Measurements from ENCODE around the gene KAT5. TPM values are rescaled to one million over a fixed set of nuclear protein-coding genes. Genes with fewer than 3 reads are reported as not detected.

The KAT5 gene
- total and polyA plus RNA-seq, 2 donors (not counting 3 experiments of a cell fraction or from before 2014, with no cell fraction given): 35.8 to 48.8 TPM

DNA sequence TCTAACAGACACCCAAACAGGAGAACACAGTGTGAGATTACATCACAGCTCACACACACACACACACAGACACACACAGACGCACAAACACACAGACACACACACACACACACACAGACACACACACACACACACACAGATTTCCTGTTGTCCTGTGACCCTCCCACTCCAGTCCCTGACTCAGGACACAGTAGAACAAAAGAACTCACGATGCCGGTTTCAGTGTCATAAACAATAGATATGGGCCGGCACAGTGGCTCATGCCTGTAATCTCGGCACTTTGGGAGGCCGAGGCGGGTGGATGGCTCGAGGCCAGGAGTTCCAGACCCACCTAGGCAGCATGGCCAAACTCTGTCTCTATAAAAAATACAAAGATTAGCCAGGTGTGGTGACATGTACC lies 13.8 kb upstream of the KAT5 start:
- FAIRE-seq (peak; percentile 31), DNase-seq (ENCODE audit: low read depth, low spot score) (peak; percentile 56)
- Histone ChIP-seq H2AFZ (ENCODE audit: low read depth, low read length) (no peak overlapping the region), H3K79me2 (ENCODE audit: control insufficient read depth, insufficient read depth, low read length) (no peaks in the 10 kb centered on the region), H4K20me1 (replicated peaks; ENCODE audit: control insufficient read depth, extremely low read depth, insufficient read depth, low read length) (no peaks in the 10 kb centered on the region), H3K4me3 (replicated peaks in 1 of 3; ENCODE audit: insufficient read depth in 1 of 3, low read depth in 1 of 3, low read length in 3 of 3) (no peak overlapping the region), H3K9me3 (replicated peaks; ENCODE audit: control insufficient read depth, insufficient read depth, low read length) (no peaks in the 10 kb centered on the region), H3K4me1 (ENCODE audit: control insufficient read depth, extremely low read depth, insufficient read depth, low read length) (peaks cover 9% of the 10 kb centered on the region), H3K9me1 (replicated peaks; ENCODE audit: control insufficient read depth, extremely low read depth, insufficient read depth, low read length) (no peaks in the 10 kb centered on the region), H3K4me2 (ENCODE audit: insufficient read depth, low read length) (no peak overlapping the region), H3K27me3 (ENCODE audit: control insufficient read depth in 2 of 2, insufficient read depth in 2 of 2, low read length in 2 of 2) (peaks cover 7 to 8% of the 10 kb centered on the region in 2 experiments), H3K27ac (ENCODE audit: insufficient read depth, low read depth, low read length) (no peak overlapping the region), H3K9ac (replicated peaks; ENCODE audit: extremely low read depth, insufficient read depth, low read length) (no peak overlapping the region), H3K36me3 (ENCODE audit: control insufficient read depth in 2 of 2, extremely low read depth in 1 of 2, insufficient read depth in 2 of 2, low read length in 2 of 2) (no peaks in the 10 kb centered on the region)
- CTCF ChIA-PET: no interaction called here
- POLR2A ChIA-PET: no interaction called here
- BruUV-seq (replicated peaks): no TSS peak
- TF ChIP-seq, protein P1, sequence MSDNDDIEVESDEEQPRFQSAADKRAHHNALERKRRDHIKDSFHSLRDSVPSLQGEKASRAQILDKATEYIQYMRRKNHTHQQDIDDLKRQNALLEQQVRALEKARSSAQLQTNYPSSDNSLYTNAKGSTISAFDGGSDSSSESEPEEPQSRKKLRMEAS (IDR thresholded peaks at IDR 0.05; ENCODE audit: insufficient read depth, insufficient read length): no peak
- TF ChIP-seq POLR2AphosphoS5 (IDR thresholded peaks at IDR 0.05; ENCODE audit: insufficient read depth, low read depth, low read length) (no peak), MYC (IDR thresholded peaks at IDR 0.05; ENCODE audit: low read depth, low read length) (no peak), FOS (IDR thresholded peaks at IDR 0.05; ENCODE audit: borderline replicate concordance, insufficient read depth, low read length) (no peak), POLR2A (IDR thresholded peaks at IDR 0.05; ENCODE audit: low read depth, low read length) (no peak), JUN (IDR thresholded peaks at IDR 0.05; ENCODE audit: borderline replicate concordance, insufficient read depth, insufficient read length, low read depth) (no peak), EZH2 (IDR thresholded peaks at IDR 0.05; ENCODE audit: borderline replicate concordance, low read depth, low read length, severe bottlenecking) (no peak), GATA2 (IDR thresholded peaks at IDR 0.05; ENCODE audit: insufficient read depth, insufficient read length, low read depth, low read length) (no peak)
- TF ChIP-seq, protein P2, sequence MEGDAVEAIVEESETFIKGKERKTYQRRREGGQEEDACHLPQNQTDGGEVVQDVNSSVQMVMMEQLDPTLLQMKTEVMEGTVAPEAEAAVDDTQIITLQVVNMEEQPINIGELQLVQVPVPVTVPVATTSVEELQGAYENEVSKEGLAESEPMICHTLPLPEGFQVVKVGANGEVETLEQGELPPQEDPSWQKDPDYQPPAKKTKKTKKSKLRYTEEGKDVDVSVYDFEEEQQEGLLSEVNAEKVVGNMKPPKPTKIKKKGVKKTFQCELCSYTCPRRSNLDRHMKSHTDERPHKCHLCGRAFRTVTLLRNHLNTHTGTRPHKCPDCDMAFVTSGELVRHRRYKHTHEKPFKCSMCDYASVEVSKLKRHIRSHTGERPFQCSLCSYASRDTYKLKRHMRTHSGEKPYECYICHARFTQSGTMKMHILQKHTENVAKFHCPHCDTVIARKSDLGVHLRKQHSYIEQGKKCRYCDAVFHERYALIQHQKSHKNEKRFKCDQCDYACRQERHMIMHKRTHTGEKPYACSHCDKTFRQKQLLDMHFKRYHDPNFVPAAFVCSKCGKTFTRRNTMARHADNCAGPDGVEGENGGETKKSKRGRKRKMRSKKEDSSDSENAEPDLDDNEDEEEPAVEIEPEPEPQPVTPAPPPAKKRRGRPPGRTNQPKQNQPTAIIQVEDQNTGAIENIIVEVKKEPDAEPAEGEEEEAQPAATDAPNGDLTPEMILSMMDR (IDR thresholded peaks at IDR 0.05; ENCODE audit: extremely low read depth in 1 of 2, insufficient read depth in 1 of 2, low read depth in 1 of 2, low read length in 2 of 2): no peak
- dilution Hi-C loops (cut with MboI; ENCODE audit: extremely low pct_ligation_motif_present, low sequenced_read_pairs): no loop called here
- intact Hi-C loops (cut with micrococcal nuclease): no loop called here

All from endothelial cell of umbilical vein (primary cell).